ENCODE measurements around the gene PLD1.
"Not testable (repeated sequence)": the region's sequence is repeated elsewhere in the genome, so short reads cannot be mapped to it uniquely, and the experiment has no call there.

PLD1 gene

GRCh38 chr3:171809861-171810628 is at the start of gene PLD1:
Gene PLD1, minus strand, starts transcription at chr3:171810483. Its CDS starts 72,432 bp downstream, at chr3:171738051.
- Histone ChIP-seq H3K36me3 (ENCODE audit: control insufficient read depth, insufficient read depth, low read length) (no peaks in the 10 kb centered on the region), H3K27ac (ENCODE audit: low read depth, low read length) (peak within 1 kb of the TSS; percentile 50), H3K27me3 (ENCODE audit: control insufficient read depth, insufficient read depth, low read length) (peaks cover 35% of the 10 kb centered on the region), H3K4me3 (ENCODE audit: low read depth, low read length) (peak within 1 kb of the TSS; percentile 77), H3K4me1 (ENCODE audit: control insufficient read depth, insufficient read depth, low read length) (no peaks in the 10 kb centered on the region), H3K9me3 (ENCODE audit: control insufficient read depth, insufficient read depth, low read length) (no peaks in the 10 kb centered on the region), H3K9ac (ENCODE audit: low read depth, low read length) (peak within 1 kb of the TSS; percentile 38; the same call in 1 of the 2 replicates)

GRCh38 chr3:171858770-171859169 is 48.5 kb upstream of the PLD1 start:
- H3K4me1 ChIP-seq (ENCODE audit: control insufficient read depth, insufficient read depth, low read length); H3K27me3 ChIP-seq (ENCODE audit: control insufficient read depth, insufficient read depth, low read length); H3K36me3 ChIP-seq (ENCODE audit: control insufficient read depth, insufficient read depth, low read length); H3K27ac ChIP-seq (ENCODE audit: low read depth, low read length); H3K4me3 ChIP-seq (ENCODE audit: low read depth, low read length); H3K9ac ChIP-seq (ENCODE audit: low read depth, low read length): not testable (repeated sequence)
- peaks cover 37% of the 10 kb centered on the region for H3K9me3 ChIP-seq (ENCODE audit: control insufficient read depth, insufficient read depth, low read length)

GRCh38 chr3:171854649-171855305 is 44.5 kb upstream of the PLD1 start:
- H3K36me3 ChIP-seq (ENCODE audit: control insufficient read depth, insufficient read depth, low read length), result no peaks in the 10 kb centered on the region
- no peaks in the 10 kb centered on the region for H3K4me1 ChIP-seq (ENCODE audit: control insufficient read depth, insufficient read depth, low read length)
- H3K9me3 ChIP-seq (ENCODE audit: control insufficient read depth, insufficient read depth, low read length), result peaks cover 48% of the 10 kb centered on the region
- H3K9ac ChIP-seq (ENCODE audit: low read depth, low read length), result no peak overlapping the region
- H3K27ac ChIP-seq (ENCODE audit: low read depth, low read length), result no peak overlapping the region
- no peaks in the 10 kb centered on the region for H3K27me3 ChIP-seq (ENCODE audit: control insufficient read depth, insufficient read depth, low read length)
- H3K4me3 ChIP-seq (ENCODE audit: low read depth, low read length), result peak overlapping the region; percentile 17; the same call in 1 of the 2 replicates

GRCh38 chr3:171851660-171852058 is 41.4 kb upstream of the PLD1 start:
- Histone ChIP-seq H3K27ac (ENCODE audit: low read depth, low read length) (no peak overlapping the region), H3K9ac (ENCODE audit: low read depth, low read length) (no peak overlapping the region), H3K4me3 (ENCODE audit: low read depth, low read length) (no peak overlapping the region), H3K9me3 (ENCODE audit: control insufficient read depth, insufficient read depth, low read length) (peaks cover 40% of the 10 kb centered on the region), H3K4me1 (ENCODE audit: control insufficient read depth, insufficient read depth, low read length) (no peaks in the 10 kb centered on the region), H3K36me3 (ENCODE audit: control insufficient read depth, insufficient read depth, low read length) (no peaks in the 10 kb centered on the region), H3K27me3 (ENCODE audit: control insufficient read depth, insufficient read depth, low read length) (no peaks in the 10 kb centered on the region)

GRCh38 chr3:171850960-171851659 is 40.8 kb upstream of the PLD1 start:
- no peaks in the 10 kb centered on the region for H3K36me3 ChIP-seq (ENCODE audit: control insufficient read depth, insufficient read depth, low read length)
- H3K27me3 ChIP-seq (ENCODE audit: control insufficient read depth, insufficient read depth, low read length), result no peaks in the 10 kb centered on the region
- H3K4me3 ChIP-seq (ENCODE audit: low read depth, low read length), result no peak overlapping the region
- H3K27ac ChIP-seq (ENCODE audit: low read depth, low read length), result no peak overlapping the region
- no peak overlapping the region for H3K9ac ChIP-seq (ENCODE audit: low read depth, low read length)
- no peaks in the 10 kb centered on the region for H3K4me1 ChIP-seq (ENCODE audit: control insufficient read depth, insufficient read depth, low read length)
- peaks cover 35% of the 10 kb centered on the region for H3K9me3 ChIP-seq (ENCODE audit: control insufficient read depth, insufficient read depth, low read length)

GRCh38 chr3:171850320-171850959 is 40.2 kb upstream of the PLD1 start:
- Histone ChIP-seq H3K27ac (ENCODE audit: low read depth, low read length) (no peak overlapping the region), H3K4me3 (ENCODE audit: low read depth, low read length) (no peak overlapping the region), H3K4me1 (ENCODE audit: control insufficient read depth, insufficient read depth, low read length) (no peaks in the 10 kb centered on the region), H3K36me3 (ENCODE audit: control insufficient read depth, insufficient read depth, low read length) (no peaks in the 10 kb centered on the region), H3K27me3 (ENCODE audit: control insufficient read depth, insufficient read depth, low read length) (no peaks in the 10 kb centered on the region), H3K9me3 (ENCODE audit: control insufficient read depth, insufficient read depth, low read length) (peaks cover 28% of the 10 kb centered on the region), H3K9ac (ENCODE audit: low read depth, low read length) (no peak overlapping the region)

GRCh38 chr3:171849617-171850319 is 39.5 kb upstream of the PLD1 start:
- Histone ChIP-seq H3K4me1 (ENCODE audit: control insufficient read depth, insufficient read depth, low read length) (no peaks in the 10 kb centered on the region), H3K27me3 (ENCODE audit: control insufficient read depth, insufficient read depth, low read length) (no peaks in the 10 kb centered on the region), H3K9ac (ENCODE audit: low read depth, low read length) (no peak overlapping the region), H3K36me3 (ENCODE audit: control insufficient read depth, insufficient read depth, low read length) (no peaks in the 10 kb centered on the region), H3K9me3 (ENCODE audit: control insufficient read depth, insufficient read depth, low read length) (peaks cover 21% of the 10 kb centered on the region), H3K4me3 (ENCODE audit: low read depth, low read length) (no peak overlapping the region), H3K27ac (ENCODE audit: low read depth, low read length) (no peak overlapping the region)

- H3K4me3 ChIP-seq (ENCODE audit: low read depth, low read length), result no peak overlapping the region
- H3K27me3 ChIP-seq (ENCODE audit: control insufficient read depth, insufficient read depth, low read length), result no peaks in the 10 kb centered on the region
- H3K9ac ChIP-seq (ENCODE audit: low read depth, low read length), result no peak overlapping the region
- 0 out of 2 replicates have a peak, but pooled peaks cover 2% of the 10 kb centered on the region for H3K9me3 ChIP-seq (ENCODE audit: control insufficient read depth, insufficient read depth, low read length)
- H3K4me1 ChIP-seq (ENCODE audit: control insufficient read depth, insufficient read depth, low read length), result no peaks in the 10 kb centered on the region; the same call in 1 of the 2 replicates
- H3K36me3 ChIP-seq (ENCODE audit: control insufficient read depth, insufficient read depth, low read length), result no peaks in the 10 kb centered on the region
- H3K27ac ChIP-seq (ENCODE audit: low read depth, low read length), result no peak overlapping the region
Observed at GRCh38 chr3:171847595-171848259, 37.4 kb upstream of the PLD1 start.

GRCh38 chr3:171847133-171847532 is 36.9 kb upstream of the PLD1 start:
- Histone ChIP-seq H3K9ac (ENCODE audit: low read depth, low read length) (no peak overlapping the region), H3K9me3 (ENCODE audit: control insufficient read depth, insufficient read depth, low read length) (no peaks in the 10 kb centered on the region), H3K27ac (ENCODE audit: low read depth, low read length) (no peak overlapping the region)

GRCh38 chr3:171846597-171846996 is 36.3 kb upstream of the PLD1 start:
- Histone ChIP-seq H3K4me1 (ENCODE audit: control insufficient read depth, insufficient read depth, low read length) (no peaks in the 10 kb centered on the region; the same call in 1 of the 2 replicates), H3K4me3 (ENCODE audit: low read depth, low read length) (no peak overlapping the region), H3K9ac (ENCODE audit: low read depth, low read length) (no peak overlapping the region), H3K9me3 (ENCODE audit: control insufficient read depth, insufficient read depth, low read length) (no peaks in the 10 kb centered on the region), H3K27ac (ENCODE audit: low read depth, low read length) (no peak overlapping the region), H3K36me3 (ENCODE audit: control insufficient read depth, insufficient read depth, low read length) (no peaks in the 10 kb centered on the region), H3K27me3 (ENCODE audit: control insufficient read depth, insufficient read depth, low read length) (no peaks in the 10 kb centered on the region)

More at GRCh38 chr3:171847133-171847532, 36.9 kb upstream of the PLD1 start:
- no peaks in the 10 kb centered on the region for H3K36me3 ChIP-seq (ENCODE audit: control insufficient read depth, insufficient read depth, low read length)
- no peaks in the 10 kb centered on the region for H3K27me3 ChIP-seq (ENCODE audit: control insufficient read depth, insufficient read depth, low read length)
- no peaks in the 10 kb centered on the region; the same call in 1 of the 2 replicates for H3K4me1 ChIP-seq (ENCODE audit: control insufficient read depth, insufficient read depth, low read length)
- H3K4me3 ChIP-seq (ENCODE audit: low read depth, low read length), result no peak overlapping the region

Measured in HUES48 (cell line).